Endodermal cell (in vitro differentiated cells): ENCODE data around the gene FADS2. TPM values are rescaled to one million over a fixed set of nuclear protein-coding genes. Genes with fewer than 3 reads are reported as not detected.

Experiments
- DNase-seq: peaks from one replicate; pipeline ENCODE4 v3.0.0-alpha.2; 2017
- H3K27ac ChIP-seq: 2 replicates; pipeline ENCODE4 v1.5.1; 2013; ENCODE audit warnings: mild to moderate bottlenecking, low read depth, low read length, moderate library complexity
- H3K27me3 ChIP-seq: 2 replicates; pipeline ENCODE4 v1.6.1; 2013; ENCODE audit warnings: mild to moderate bottlenecking, low read length, moderate library complexity; ENCODE audit not compliant: insufficient read depth, control insufficient read depth, poor library complexity, severe bottlenecking
- H3K36me3 ChIP-seq: 2 replicates; pipeline ENCODE4 v1.7.0; 2013; ENCODE audit warnings: mild to moderate bottlenecking, low read length, moderate library complexity; ENCODE audit not compliant: control insufficient read depth, insufficient read depth
- H3K4me1 ChIP-seq: one replicate; pipeline ENCODE4 v1.7.0; 2013; ENCODE audit warnings: low read length; ENCODE audit not compliant: control insufficient read depth, insufficient read depth
- H3K4me3 ChIP-seq: 2 replicates; pipeline ENCODE4 v1.5.1; 2013; ENCODE audit warnings: mild to moderate bottlenecking, low read length, moderate library complexity
- H3K9ac ChIP-seq: 2 replicates; pipeline ENCODE4 v1.6.1; 2013; ENCODE audit warnings: mild to moderate bottlenecking, low read length, moderate library complexity; ENCODE audit not compliant: poor library complexity, severe bottlenecking; ENCODE audit errors: extremely low read depth
- H3K9me3 ChIP-seq: 2 replicates; pipeline ENCODE4 v1.6.1; 2013; ENCODE audit warnings: mild to moderate bottlenecking, low read length, moderate library complexity; ENCODE audit not compliant: control insufficient read depth
- H3K27ac Mint-ChIP-seq: 2 replicates; pipeline ENCODE4 v1.8.0; 2020; ENCODE audit warnings: mixed read lengths
- H3K27me3 Mint-ChIP-seq: 2 replicates; pipeline ENCODE4 v1.8.0; 2021; ENCODE audit warnings: mild to moderate bottlenecking, mixed read lengths; ENCODE audit not compliant: insufficient read depth
- H3K36me3 Mint-ChIP-seq: 2 replicates; pipeline ENCODE4 v1.8.0; 2020; ENCODE audit warnings: low read depth, mixed read lengths
- H3K4me1 Mint-ChIP-seq: 2 replicates; pipeline ENCODE4 v1.8.0; 2020; ENCODE audit warnings: mixed read lengths
- H3K4me3 Mint-ChIP-seq: 2 replicates; pipeline ENCODE4 v1.8.0; 2020; ENCODE audit warnings: mild to moderate bottlenecking, moderate library complexity, mixed read lengths
- H3K9me3 Mint-ChIP-seq: 2 replicates; pipeline ENCODE4 v1.8.0; 2020; ENCODE audit warnings: mild to moderate bottlenecking, mixed read lengths
- WGBS, 2 experiments: methylation state at CpG; one replicate each; pipeline versions ENCODE4 v1.1.5 to v1.1.7; 2013; ENCODE audit warnings: missing lambda C conversion rate in 2 of 2, mixed read lengths in 1 of 2; ENCODE audit not compliant: insufficient coverage in 1 of 2, insufficient read length in 1 of 2; 5-methylcytosine and 5-hydroxymethylcytosine counted together
- total RNA-seq, 2 donors: library from RNA; stranded (reverse); fragmentation: NEBNext Ultra II Directional in 1 of 2; extraction: Animal tissue kit (Norgen Biotek cat#: 25700) in 1 of 2; gene quantifications; 2 replicates in 1 of 2; 3 replicates in 1 of 2; pipeline ENCODE4 v1.2.1, GENCODE V29; 2021
- TF ChIP-seq, protein P1 (sequence below): fragments of 200-600 bp; sonication (generic); conservative IDR thresholded peaks from 2 replicates; pipeline ENCODE4 v1.5.0; 2021; ENCODE audit warnings: antibody characterized with exemption, mild to moderate bottlenecking

FADS2 gene
- total RNA-seq, 2 donors from 2014 or later = 344 to 381 TPM

DNA sequence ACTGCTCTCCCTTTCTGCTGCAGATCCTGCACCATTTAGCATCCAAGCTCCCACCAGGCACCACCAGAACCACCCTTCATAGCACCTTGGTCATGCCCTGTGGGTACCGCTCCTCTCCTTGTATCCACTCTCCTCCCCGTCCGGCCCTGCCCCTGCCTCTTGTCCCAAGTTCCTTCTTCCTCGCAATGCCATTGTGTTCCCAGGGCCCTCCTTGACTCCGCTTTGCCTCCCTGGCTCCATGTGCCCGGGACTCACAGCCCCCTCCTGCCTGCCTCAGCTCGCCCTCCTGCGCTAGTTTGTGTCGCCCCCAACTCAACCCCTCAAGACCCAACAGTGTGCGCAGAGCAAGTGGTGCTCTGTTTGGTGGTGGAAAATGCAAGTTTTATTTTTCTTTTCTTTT lies 10.8 kb downstream of the FADS2 start:
- Mint-ChIP-seq H3K4me1 (peaks cover 9% of the 10 kb centered on the region), H3K36me3 (peaks cover 69% of the 10 kb centered on the region), H3K4me3 (no peak overlapping the region), H3K27me3 (no peaks in the 10 kb centered on the region), H3K27ac (no peak overlapping the region), H3K9me3 (no peaks in the 10 kb centered on the region)
- Histone ChIP-seq H3K4me1 (no peaks in the 10 kb centered on the region), H3K27me3 (no peaks in the 10 kb centered on the region), H3K4me3 (no peak overlapping the region), H3K27ac (no peak overlapping the region), H3K36me3 (peaks cover 76% of the 10 kb centered on the region), H3K9ac (no peak overlapping the region), H3K9me3 (no peaks in the 10 kb centered on the region)
- DNase-seq = no peak
- TF ChIP-seq, protein P1, sequence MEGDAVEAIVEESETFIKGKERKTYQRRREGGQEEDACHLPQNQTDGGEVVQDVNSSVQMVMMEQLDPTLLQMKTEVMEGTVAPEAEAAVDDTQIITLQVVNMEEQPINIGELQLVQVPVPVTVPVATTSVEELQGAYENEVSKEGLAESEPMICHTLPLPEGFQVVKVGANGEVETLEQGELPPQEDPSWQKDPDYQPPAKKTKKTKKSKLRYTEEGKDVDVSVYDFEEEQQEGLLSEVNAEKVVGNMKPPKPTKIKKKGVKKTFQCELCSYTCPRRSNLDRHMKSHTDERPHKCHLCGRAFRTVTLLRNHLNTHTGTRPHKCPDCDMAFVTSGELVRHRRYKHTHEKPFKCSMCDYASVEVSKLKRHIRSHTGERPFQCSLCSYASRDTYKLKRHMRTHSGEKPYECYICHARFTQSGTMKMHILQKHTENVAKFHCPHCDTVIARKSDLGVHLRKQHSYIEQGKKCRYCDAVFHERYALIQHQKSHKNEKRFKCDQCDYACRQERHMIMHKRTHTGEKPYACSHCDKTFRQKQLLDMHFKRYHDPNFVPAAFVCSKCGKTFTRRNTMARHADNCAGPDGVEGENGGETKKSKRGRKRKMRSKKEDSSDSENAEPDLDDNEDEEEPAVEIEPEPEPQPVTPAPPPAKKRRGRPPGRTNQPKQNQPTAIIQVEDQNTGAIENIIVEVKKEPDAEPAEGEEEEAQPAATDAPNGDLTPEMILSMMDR = no peak
- 87 to 90% methylated on average over 3 to 9 of the region's 10 CpGs for WGBS, 2 experiments

DNA sequence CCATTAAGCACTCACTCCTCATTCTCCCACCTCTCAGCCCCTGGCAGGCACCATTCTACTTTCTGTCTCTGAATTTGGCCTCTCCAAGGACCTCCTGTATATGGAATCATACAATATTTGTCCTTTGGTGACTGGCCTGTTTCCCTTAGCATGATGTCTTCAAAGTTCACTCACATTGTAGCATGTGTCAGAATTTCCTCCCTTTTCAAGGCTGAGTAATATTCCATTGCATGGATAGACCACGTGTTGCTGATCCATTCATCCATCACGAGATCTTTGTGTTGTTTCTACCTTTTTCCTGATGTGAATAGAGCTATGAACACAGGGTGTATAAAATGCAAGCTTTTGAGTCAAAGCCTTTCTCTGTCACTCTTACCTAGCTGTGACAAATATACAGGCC lies 11.6 kb downstream of the FADS2 start:
- no peak overlapping the region for H3K4me3 Mint-ChIP-seq
- TF ChIP-seq, protein P1 = no peak
- peaks cover 67% of the 10 kb centered on the region for H3K36me3 Mint-ChIP-seq

DNA sequence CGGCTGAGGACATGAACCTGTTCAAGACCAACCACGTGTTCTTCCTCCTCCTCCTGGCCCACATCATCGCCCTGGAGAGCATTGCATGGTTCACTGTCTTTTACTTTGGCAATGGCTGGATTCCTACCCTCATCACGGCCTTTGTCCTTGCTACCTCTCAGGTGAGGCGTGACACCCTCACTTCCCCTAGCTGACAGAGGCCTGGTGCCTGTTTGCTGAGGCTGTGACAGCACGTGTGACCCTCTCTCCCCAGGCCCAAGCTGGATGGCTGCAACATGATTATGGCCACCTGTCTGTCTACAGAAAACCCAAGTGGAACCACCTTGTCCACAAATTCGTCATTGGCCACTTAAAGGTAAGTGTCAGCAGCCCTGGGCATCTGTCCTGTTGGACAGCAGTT lies 12.3 kb downstream of the FADS2 start:
- 92 to 95% methylated on average over 7 of the region's 7 CpGs for WGBS, 2 experiments
- Mint-ChIP-seq H3K27me3 (no peaks in the 10 kb centered on the region), H3K36me3 (peaks cover 70% of the 10 kb centered on the region), H3K4me3 (no peak overlapping the region), H3K9me3 (no peaks in the 10 kb centered on the region), H3K27ac (no peak overlapping the region), H3K4me1 (no peaks in the 10 kb centered on the region)
- no peak overlapping the region for H3K27ac ChIP-seq
- no peaks in the 10 kb centered on the region for H3K9me3 ChIP-seq
- no peak overlapping the region for H3K9ac ChIP-seq
- H3K4me1 ChIP-seq = no peaks in the 10 kb centered on the region
- no peak overlapping the region for H3K4me3 ChIP-seq
- no peak for DNase-seq
- peaks cover 75% of the 10 kb centered on the region for H3K36me3 ChIP-seq
- H3K27me3 ChIP-seq = no peaks in the 10 kb centered on the region
- TF ChIP-seq, protein P1 = no peak

More for the DNA sequence above, 11.6 kb downstream of the FADS2 start:
- Histone ChIP-seq H3K9me3 (no peaks in the 10 kb centered on the region), H3K27me3 (no peaks in the 10 kb centered on the region), H3K4me1 (no peaks in the 10 kb centered on the region), H3K4me3 (no peak overlapping the region), H3K27ac (no peak overlapping the region), H3K9ac (no peak overlapping the region), H3K36me3 (peaks cover 75% of the 10 kb centered on the region)
- no peak for DNase-seq
- Mint-ChIP-seq H3K27ac (no peak overlapping the region), H3K9me3 (no peaks in the 10 kb centered on the region), H3K4me1 (peaks cover 3% of the 10 kb centered on the region), H3K27me3 (no peaks in the 10 kb centered on the region)
- WGBS, 2 experiments = 92 to 94% methylated on average over 2 of the region's 2 CpGs
